ENCODE measurements around the gene CEMIP. TPM values are rescaled to one million over a fixed set of nuclear protein-coding genes. Genes with fewer than 3 reads are reported as not detected.

Gene CEMIP
- polyA plus RNA-seq, 1 experiment, result 221 TPM

DNA sequence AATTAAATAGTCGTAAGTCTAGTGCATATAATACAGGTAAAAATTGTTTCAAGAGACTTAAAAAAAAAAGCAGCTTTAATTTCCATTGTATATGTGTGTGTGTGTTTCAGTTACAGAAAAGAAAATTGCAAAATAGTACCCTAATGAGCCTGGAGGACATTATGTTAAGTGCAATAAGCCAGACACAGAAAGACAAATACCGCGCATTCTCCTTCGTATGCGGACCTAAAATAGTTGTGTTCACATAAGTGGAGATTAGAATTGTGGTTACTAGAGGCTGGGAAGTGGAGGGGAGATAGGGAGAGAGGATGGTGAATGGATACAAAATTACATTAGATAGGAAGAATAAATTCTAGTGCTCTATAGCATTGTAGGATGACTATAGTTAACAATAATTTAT lies 206.8 kb downstream of the CEMIP start:
- no peak overlapping the region for H3K27ac ChIP-seq (ENCODE audit: low read depth, low read length)
- H3K4me3 ChIP-seq (ENCODE audit: low read depth, low read length), result no peak overlapping the region
- DNase-seq (ENCODE audit: low read depth, low spot score), result no peak
- ChIA-PET CTCF (interaction anchor here (1.0 to 3.3 kb wide), 5 partner anchors 9 to 280 kb away, joined by 3 to 18 read pairs (median 4); partner anchors contain the start of gene CEMIP), POLR2A (no interaction called here)
- H3K27me3 ChIP-seq (ENCODE audit: control insufficient read depth, insufficient read depth, low read length), result no peaks in the 10 kb centered on the region
- no peak for TF ChIP-seq CTCF (IDR thresholded peaks at IDR 0.05; ENCODE audit: low read depth, low read length)
- no peaks in the 10 kb centered on the region for H3K9me3 ChIP-seq (ENCODE audit: control insufficient read depth, insufficient read depth, low read length)

DNA sequence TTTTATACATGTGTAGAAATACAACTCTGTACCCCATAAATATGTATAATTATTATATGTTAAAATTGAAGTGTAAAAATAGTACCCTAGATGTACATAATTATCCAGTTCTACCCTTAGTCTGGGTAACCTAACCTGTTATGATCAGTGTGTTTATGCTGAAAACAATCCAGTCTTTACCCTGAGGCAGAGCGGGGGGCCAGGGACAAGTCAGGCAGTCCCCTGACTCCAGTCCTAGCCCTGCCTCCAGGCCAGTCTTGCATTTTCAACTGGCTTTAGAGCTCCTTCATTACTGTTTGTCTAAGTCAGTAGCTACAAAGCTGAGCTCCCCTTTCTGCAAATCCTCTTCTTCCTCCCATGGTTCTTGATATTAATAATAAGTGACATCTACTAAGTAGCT lies 207.3 kb downstream of the CEMIP start:
- H3K9me3 ChIP-seq (ENCODE audit: control insufficient read depth, insufficient read depth, low read length), result no peaks in the 10 kb centered on the region
- no peak overlapping the region for H3K4me3 ChIP-seq (ENCODE audit: low read depth, low read length)
- CTCF ChIA-PET, result interaction anchor here (1.0 to 3.3 kb wide), 2 partner anchors 9 to 17 kb away, joined by 3 to 18 read pairs; no protein-coding TSS in a partner anchor
- POLR2A ChIA-PET, result no interaction called here
- no peaks in the 10 kb centered on the region for H3K27me3 ChIP-seq (ENCODE audit: control insufficient read depth, insufficient read depth, low read length)
- no peak for DNase-seq (ENCODE audit: low read depth, low spot score)
- no peak for TF ChIP-seq CTCF (IDR thresholded peaks at IDR 0.05; ENCODE audit: low read depth, low read length)
- no peak overlapping the region for H3K27ac ChIP-seq (ENCODE audit: low read depth, low read length)

DNA sequence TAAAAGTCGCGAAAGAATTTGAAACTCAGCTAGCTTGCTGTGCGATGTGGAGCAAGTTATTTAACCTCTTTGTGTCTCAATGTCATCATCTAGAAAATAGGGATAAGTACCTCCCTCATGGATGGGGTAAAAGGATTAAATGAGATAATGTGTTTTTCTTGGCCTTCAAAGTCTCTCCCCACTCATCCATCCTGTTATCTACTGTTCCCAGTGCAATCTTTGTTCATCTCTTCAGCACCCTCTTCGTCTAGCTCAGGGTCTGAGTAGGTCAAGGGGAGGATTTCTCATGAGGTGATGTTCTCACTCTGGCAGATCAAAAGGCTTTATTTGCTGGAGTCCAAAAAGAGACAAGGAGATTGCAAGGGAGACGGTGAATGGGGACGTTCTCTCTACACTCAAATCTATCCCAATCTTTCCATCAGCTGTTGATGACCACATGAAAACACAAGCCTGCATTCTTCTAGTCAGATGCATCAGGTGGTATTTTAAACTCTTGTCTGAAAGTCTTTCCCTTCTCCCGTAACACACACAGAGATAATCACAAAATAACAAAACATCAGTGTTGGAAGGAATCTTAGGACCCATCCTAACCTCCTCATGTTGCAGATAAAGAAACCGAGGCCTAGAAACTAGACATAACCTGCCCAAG lies 209.1 kb downstream of the CEMIP start:
- Histone ChIP-seq H3K4me3 (ENCODE audit: low read depth, low read length) (peak overlapping the region; percentile 91), H3K9me3 (ENCODE audit: control insufficient read depth, insufficient read depth, low read length) (no peaks in the 10 kb centered on the region), H3K27ac (ENCODE audit: low read depth, low read length) (no peak overlapping the region), H3K27me3 (ENCODE audit: control insufficient read depth, insufficient read depth, low read length) (no peaks in the 10 kb centered on the region)
- CTCF ChIA-PET, result interaction anchor here (1.3 to 3.3 kb wide), 2 partner anchors 19 to 278 kb away, joined by 4 to 18 read pairs; no protein-coding TSS in a partner anchor
- DNase-seq (ENCODE audit: low read depth, low spot score), result no peak
- POLR2A ChIA-PET, result no interaction called here
- no peak for TF ChIP-seq CTCF (IDR thresholded peaks at IDR 0.05; ENCODE audit: low read depth, low read length)

GRCh38 chr15:80989081-80989517 lies 209.9 kb downstream of the CEMIP start:
- POLR2A ChIA-PET, result no interaction called here
- Histone ChIP-seq H3K9me3 (ENCODE audit: control insufficient read depth, insufficient read depth, low read length) (no peaks in the 10 kb centered on the region), H3K4me3 (ENCODE audit: low read depth, low read length) (peak overlapping the region; percentile 91), H3K27me3 (ENCODE audit: control insufficient read depth, insufficient read depth, low read length) (no peaks in the 10 kb centered on the region), H3K27ac (ENCODE audit: low read depth, low read length) (no peak overlapping the region)
- no peak for TF ChIP-seq CTCF (IDR thresholded peaks at IDR 0.05; ENCODE audit: low read depth, low read length)
- no peak for DNase-seq (ENCODE audit: low read depth, low spot score)
- CTCF ChIA-PET, result no interaction called here
